Ectodermal cell (in vitro differentiated cells): ENCODE data around the gene FRMPD4. TPM values are rescaled to one million over a fixed set of nuclear protein-coding genes. Genes with fewer than 3 reads are reported as not detected.

Experiments used
- H3K27ac ChIP-seq: 2 replicates; pipeline ENCODE4 v1.7.0; 2013; ENCODE audit warnings: mild to moderate bottlenecking, low read depth, low read length; ENCODE audit not compliant: insufficient read depth, poor library complexity, severe bottlenecking
- H3K27me3 ChIP-seq: 2 replicates; pipeline ENCODE4 v1.7.0; 2013; ENCODE audit warnings: mild to moderate bottlenecking, low read length; ENCODE audit not compliant: insufficient read depth, control insufficient read depth, poor library complexity, severe bottlenecking
- H3K36me3 ChIP-seq: one replicate; pipeline ENCODE4 v1.7.0; 2013; ENCODE audit warnings: low read length; ENCODE audit not compliant: control insufficient read depth, insufficient read depth
- H3K4me1 ChIP-seq: one replicate; pipeline ENCODE4 v1.7.0; 2013; ENCODE audit warnings: low read length; ENCODE audit not compliant: control insufficient read depth, insufficient read depth
- H3K4me3 ChIP-seq: 2 replicates; pipeline ENCODE4 v1.7.0; 2013; ENCODE audit warnings: low read depth, low read length, control low read depth; ENCODE audit not compliant: insufficient read depth
- H3K9me3 ChIP-seq: 2 replicates; pipeline ENCODE4 v1.7.0; 2013; ENCODE audit warnings: mild to moderate bottlenecking, low read length, moderate library complexity; ENCODE audit not compliant: control insufficient read depth
- WGBS, 2 experiments: methylation state at CpG; one replicate each; pipeline ENCODE4 v1.1.7; 2013; ENCODE audit warnings: missing lambda C conversion rate in 2 of 2; 5-methylcytosine and 5-hydroxymethylcytosine counted together
- polyA plus RNA-seq, 4 experiments: library from polyadenylated mRNA; stranded (reverse); fragments of 50-300 nt; gene quantifications; one replicate each; pipeline ENCODE4 v1.2.3, GENCODE V29; 2013

FRMPD4 gene
- polyA plus RNA-seq (2013, experiment 1 of 4), result not detected
- polyA plus RNA-seq (2013, experiment 2 of 4), result not detected
- polyA plus RNA-seq (2013, experiment 3 of 4), result not detected
- polyA plus RNA-seq (2013, experiment 4 of 4), result not detected

DNA sequence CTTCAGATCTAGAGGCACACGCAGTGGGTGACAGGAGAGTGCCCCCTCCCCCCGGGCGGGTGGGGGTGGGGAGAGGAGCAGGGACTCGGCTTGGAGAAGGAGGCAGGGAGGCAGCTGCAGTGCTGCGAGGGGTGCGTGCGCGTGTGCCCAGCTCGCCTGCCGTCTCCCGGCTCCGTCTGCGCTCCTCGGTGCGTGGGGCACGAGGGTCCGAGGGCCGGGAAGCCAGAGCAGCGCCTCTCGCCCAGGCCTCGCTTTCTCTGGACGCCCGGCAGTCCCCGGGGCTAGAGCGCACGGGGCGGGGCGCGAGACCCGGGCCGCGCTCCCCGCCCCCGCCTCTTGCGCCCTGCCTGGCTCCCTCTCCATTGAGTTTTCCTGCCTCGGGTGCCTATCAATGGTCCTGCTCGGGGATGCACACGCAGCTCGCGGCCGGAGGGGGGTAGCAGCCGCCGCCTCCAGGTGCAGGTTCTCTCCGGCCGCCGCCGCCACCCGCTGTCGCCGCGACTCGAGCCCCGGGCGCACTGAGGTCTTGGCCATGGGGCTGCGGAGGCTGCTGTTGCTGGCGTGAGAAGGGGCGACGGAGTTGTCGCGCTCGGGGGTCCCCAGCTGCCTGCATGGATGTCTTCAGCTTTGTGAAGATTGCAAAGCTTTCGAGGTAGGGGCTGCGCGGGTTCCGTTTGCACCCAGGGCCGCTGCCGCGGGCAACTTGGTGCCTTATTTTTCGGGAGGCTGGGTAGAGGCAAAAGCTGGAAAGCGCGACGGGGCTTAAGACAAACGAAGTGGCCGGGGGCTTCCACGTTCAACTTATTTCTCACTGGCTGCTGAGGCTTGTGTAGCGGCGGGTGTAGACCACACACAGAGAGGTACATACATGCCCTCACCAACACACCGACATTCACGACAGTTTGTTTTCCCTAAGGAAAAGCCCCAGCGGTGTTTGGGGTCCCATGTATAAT, at the start of gene FRMPD4:
FRMPD4 (plus strand) TSS at position 113 of the 953 bp plus-strand sequence; CDS start at position 612, 499 bp downstream.
- H3K36me3 ChIP-seq, result no peaks in the 10 kb centered on the region
- peaks cover 53% of the 10 kb centered on the region for H3K27me3 ChIP-seq
- 1% methylated on average over 75 to 79 of the region's 80 CpGs for WGBS, 2 experiments
- no peak within 1 kb of the TSS for H3K27ac ChIP-seq
- H3K4me1 ChIP-seq, result no peaks in the 10 kb centered on the region
- H3K4me3 ChIP-seq, result peak within 1 kb of the TSS; percentile 34
- no peaks in the 10 kb centered on the region for H3K9me3 ChIP-seq

- 100% methylated on average over 1 of the region's 1 CpG for WGBS, 2 experiments
Observed at GRCh38 chrX:12089740-12090139, 48.5 kb upstream of the FRMPD4 start.

GRCh38 chrX:12113321-12113720, 25.0 kb upstream of the FRMPD4 start:
- 94 to 100% methylated on average over 2 of the region's 2 CpGs for WGBS, 2 experiments

More at GRCh38 chrX:12089740-12090139, 48.5 kb upstream of the FRMPD4 start:
- Histone ChIP-seq H3K4me3 (no peak overlapping the region), H3K4me1 (no peaks in the 10 kb centered on the region), H3K36me3 (no peaks in the 10 kb centered on the region), H3K9me3 (no peaks in the 10 kb centered on the region), H3K27me3 (no peaks in the 10 kb centered on the region), H3K27ac (no peak overlapping the region)

GRCh38 chrX:12115377-12115776, 22.9 kb upstream of the FRMPD4 start:
- Histone ChIP-seq H3K4me3 (no peak overlapping the region), H3K4me1 (no peaks in the 10 kb centered on the region), H3K9me3 (no peaks in the 10 kb centered on the region), H3K27me3 (no peaks in the 10 kb centered on the region), H3K27ac (no peak overlapping the region), H3K36me3 (no peaks in the 10 kb centered on the region)
- WGBS, 2 experiments, result 54 to 73% methylated on average over 1 of the region's 2 CpGs

More at GRCh38 chrX:12113321-12113720, 25.0 kb upstream of the FRMPD4 start:
- H3K4me1 ChIP-seq, result no peaks in the 10 kb centered on the region
- H3K4me3 ChIP-seq, result no peak overlapping the region
- H3K27ac ChIP-seq, result no peak overlapping the region
- H3K9me3 ChIP-seq, result no peaks in the 10 kb centered on the region
- H3K36me3 ChIP-seq, result no peaks in the 10 kb centered on the region
- no peaks in the 10 kb centered on the region for H3K27me3 ChIP-seq

GRCh38 chrX:12118134-12118533, 20.1 kb upstream of the FRMPD4 start:
- no peaks in the 10 kb centered on the region for H3K27me3 ChIP-seq
- 70 to 85% methylated on average over 3 of the region's 3 CpGs for WGBS, 2 experiments
- no peak overlapping the region for H3K4me3 ChIP-seq
- H3K9me3 ChIP-seq, result no peaks in the 10 kb centered on the region
- no peaks in the 10 kb centered on the region for H3K4me1 ChIP-seq
- no peaks in the 10 kb centered on the region for H3K36me3 ChIP-seq
- H3K27ac ChIP-seq, result no peak overlapping the region

DNA sequence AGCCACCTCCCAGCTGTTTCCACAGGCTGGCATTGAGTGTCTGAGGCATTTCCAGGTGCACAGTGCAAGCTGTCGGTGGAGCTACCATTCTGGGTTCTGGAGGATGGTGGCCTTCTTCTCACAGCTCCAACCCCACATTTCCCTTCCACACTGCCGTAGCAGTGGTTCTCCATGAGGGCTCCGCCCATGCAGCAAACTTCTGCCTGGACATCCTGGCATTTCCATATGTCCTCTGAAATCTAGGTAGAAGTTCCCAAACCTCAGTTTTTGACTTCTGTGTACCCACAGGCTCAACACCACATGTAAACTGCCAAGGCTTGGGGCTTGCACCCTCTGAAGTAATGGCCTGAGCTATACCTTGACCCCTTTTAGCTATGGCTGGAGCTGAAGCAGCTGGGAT, 10.3 kb upstream of the FRMPD4 start:
- Histone ChIP-seq H3K36me3 (no peaks in the 10 kb centered on the region), H3K27ac (no peak overlapping the region), H3K27me3 (no peaks in the 10 kb centered on the region), H3K4me1 (no peaks in the 10 kb centered on the region), H3K9me3 (no peaks in the 10 kb centered on the region), H3K4me3 (no peak overlapping the region)
- WGBS, 2 experiments, result 95% methylated on average over 3 of the region's 3 CpGs

- Histone ChIP-seq H3K9me3 (no peaks in the 10 kb centered on the region), H3K4me3 (peak overlapping the region; percentile 34), H3K4me1 (no peaks in the 10 kb centered on the region), H3K27me3 (peaks cover 53% of the 10 kb centered on the region), H3K27ac (no peak overlapping the region), H3K36me3 (no peaks in the 10 kb centered on the region)
- 0 to 1% methylated on average over 16 to 24 of the region's 24 CpGs for WGBS, 2 experiments
Observed at GRCh38 chrX:12137951-12138360, 317 bp upstream of the FRMPD4 start.

GRCh38 chrX:12139934-12140611, 1.8 kb downstream of the FRMPD4 start:
- Histone ChIP-seq H3K27ac (no peak overlapping the region), H3K4me3 (no peak overlapping the region), H3K27me3 (peaks cover 53% of the 10 kb centered on the region), H3K36me3 (no peaks in the 10 kb centered on the region), H3K9me3 (no peaks in the 10 kb centered on the region), H3K4me1 (no peaks in the 10 kb centered on the region)
- WGBS, 2 experiments, result 82 to 91% methylated on average over 4 of the region's 4 CpGs

- peaks cover 44% of the 10 kb centered on the region for H3K27me3 ChIP-seq
- H3K9me3 ChIP-seq, result no peaks in the 10 kb centered on the region
- H3K27ac ChIP-seq, result no peak overlapping the region
- no peak overlapping the region for H3K4me3 ChIP-seq
- no peaks in the 10 kb centered on the region for H3K4me1 ChIP-seq
- H3K36me3 ChIP-seq, result no peaks in the 10 kb centered on the region
- WGBS, 2 experiments, result 98 to 100% methylated on average over 1 to 3 of the region's 3 CpGs
Observed at GRCh38 chrX:12141511-12141910, 3.2 kb downstream of the FRMPD4 start.

DNA sequence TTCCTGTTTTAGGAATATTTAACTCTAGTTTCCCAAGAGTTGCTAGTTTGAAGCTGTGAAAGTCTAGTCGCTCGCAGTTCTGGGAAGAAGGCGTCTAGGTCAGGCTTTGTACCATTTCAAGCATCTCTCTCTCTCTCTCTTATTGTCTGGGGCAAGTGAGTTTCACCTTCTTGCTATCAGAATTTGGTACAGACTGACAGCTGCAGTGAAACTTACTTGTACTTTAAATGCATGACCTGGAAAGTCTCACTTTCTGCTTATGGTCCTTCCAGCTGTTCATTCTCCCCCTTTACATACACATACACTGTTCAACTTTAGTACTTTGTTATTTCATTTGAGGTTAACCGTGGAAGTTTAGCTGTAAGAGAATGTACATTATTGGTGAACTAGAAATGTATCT, 4.4 kb downstream of the FRMPD4 start:
- no peak overlapping the region for H3K4me3 ChIP-seq
- WGBS, 2 experiments, result 94 to 100% methylated on average over 3 of the region's 4 CpGs
- peaks cover 33% of the 10 kb centered on the region for H3K27me3 ChIP-seq
- H3K27ac ChIP-seq, result no peak overlapping the region
- no peaks in the 10 kb centered on the region for H3K9me3 ChIP-seq
- no peaks in the 10 kb centered on the region for H3K4me1 ChIP-seq
- H3K36me3 ChIP-seq, result no peaks in the 10 kb centered on the region
